IPS-18c (cell line): Measurements from ENCODE around the gene CCSAP.
A peak's percentile ranks its signal among the peaks of the same experiment; 100 is the strongest.

Experiments used
- H3K4me3 ChIP-seq: 2 replicates; pipeline ENCODE4 v1.7.0; 2013; ENCODE audit warnings: low read depth, mild to moderate bottlenecking, low read length, moderate library complexity; ENCODE audit not compliant: insufficient read depth
- H3K9me3 ChIP-seq: one replicate; pipeline ENCODE4 v1.6.1; 2013; ENCODE audit warnings: mild to moderate bottlenecking, low read length, moderate library complexity; ENCODE audit not compliant: control insufficient read depth, insufficient read depth

CCSAP gene

DNA sequence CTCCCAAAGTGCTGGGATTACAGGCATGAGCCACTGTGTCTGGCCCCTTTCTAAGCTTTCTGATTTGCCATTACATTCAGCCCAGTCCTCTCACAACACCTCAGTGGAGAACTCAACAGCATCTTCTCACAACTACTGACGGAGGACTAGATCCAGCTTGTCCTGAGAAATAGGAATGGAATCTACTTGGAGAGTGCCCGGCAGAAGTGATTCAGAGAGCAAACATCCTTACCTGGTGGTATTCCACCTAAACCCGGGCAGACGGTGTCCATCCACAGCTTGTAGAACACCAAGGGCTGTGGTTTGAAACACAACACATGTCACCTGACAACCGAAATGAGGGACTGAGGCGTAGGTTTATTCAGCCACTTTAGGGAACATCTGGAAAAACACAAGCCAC is 28.8 kb upstream of the CCSAP start:
- no peak overlapping the region for H3K4me3 ChIP-seq
- H3K9me3 ChIP-seq, result no peaks in the 10 kb centered on the region

DNA sequence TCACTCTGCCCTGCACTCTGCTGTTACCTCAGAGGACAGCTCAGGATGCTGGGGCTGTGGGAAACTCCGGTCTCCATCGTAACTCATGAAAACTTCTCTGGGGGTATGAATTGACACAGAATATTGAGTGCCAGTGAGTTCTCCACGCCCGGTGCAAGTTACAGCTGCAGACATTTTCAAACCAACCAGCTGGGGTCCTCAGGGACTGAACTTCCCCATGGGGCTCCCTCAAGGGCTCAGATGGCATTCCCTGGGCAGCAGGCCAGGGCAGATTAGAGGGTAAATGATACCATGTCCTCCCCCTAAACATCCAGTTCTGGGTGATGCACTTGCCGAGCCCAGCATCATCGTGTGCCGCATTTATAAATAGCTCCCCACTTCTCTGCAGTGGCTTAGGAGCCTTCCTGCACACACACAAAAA is 27.8 kb upstream of the CCSAP start:
- Histone ChIP-seq H3K9me3 (no peaks in the 10 kb centered on the region), H3K4me3 (no peak overlapping the region)

DNA sequence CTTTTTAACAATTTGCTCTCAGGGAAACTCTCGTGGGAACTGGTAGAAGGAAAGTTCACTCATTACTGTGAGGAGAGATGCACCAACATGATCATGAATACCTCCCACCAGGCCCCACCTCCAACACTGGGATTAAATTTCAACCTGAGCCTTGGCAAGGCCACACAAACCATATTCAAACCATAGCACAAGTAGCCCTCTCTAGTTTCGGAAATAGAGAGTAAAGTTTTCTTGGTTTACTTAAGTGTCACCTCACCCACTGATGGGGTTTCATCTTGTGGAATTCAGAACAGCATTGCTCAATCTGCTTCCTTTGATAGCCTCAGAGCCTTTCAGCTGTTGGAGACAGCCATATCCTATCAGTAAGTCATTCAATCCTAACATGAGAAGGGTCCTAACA is 25.5 kb upstream of the CCSAP start:
- Histone ChIP-seq H3K9me3 (no peaks in the 10 kb centered on the region), H3K4me3 (no peak overlapping the region)

DNA sequence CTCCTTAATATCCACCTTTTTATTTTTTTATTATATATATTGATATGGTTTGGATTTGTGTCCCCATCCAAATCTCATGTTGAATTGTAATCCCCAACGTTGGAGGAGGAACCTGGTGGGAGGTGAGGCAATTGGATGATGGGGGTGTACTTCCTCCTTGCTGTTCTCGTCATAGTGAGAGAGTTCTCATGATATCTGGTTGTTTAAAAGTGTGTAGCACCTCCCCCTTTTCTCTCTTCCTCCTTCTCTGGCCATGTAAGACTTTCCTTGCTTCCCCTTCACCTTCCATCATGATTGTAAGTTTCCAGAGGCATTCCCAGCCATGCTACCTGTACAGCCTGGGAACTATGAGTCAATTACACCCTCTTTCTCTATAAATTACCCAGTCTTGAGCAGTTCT is 22.7 kb upstream of the CCSAP start:
- H3K9me3 ChIP-seq, result no peaks in the 10 kb centered on the region
- H3K4me3 ChIP-seq, result no peak overlapping the region

DNA sequence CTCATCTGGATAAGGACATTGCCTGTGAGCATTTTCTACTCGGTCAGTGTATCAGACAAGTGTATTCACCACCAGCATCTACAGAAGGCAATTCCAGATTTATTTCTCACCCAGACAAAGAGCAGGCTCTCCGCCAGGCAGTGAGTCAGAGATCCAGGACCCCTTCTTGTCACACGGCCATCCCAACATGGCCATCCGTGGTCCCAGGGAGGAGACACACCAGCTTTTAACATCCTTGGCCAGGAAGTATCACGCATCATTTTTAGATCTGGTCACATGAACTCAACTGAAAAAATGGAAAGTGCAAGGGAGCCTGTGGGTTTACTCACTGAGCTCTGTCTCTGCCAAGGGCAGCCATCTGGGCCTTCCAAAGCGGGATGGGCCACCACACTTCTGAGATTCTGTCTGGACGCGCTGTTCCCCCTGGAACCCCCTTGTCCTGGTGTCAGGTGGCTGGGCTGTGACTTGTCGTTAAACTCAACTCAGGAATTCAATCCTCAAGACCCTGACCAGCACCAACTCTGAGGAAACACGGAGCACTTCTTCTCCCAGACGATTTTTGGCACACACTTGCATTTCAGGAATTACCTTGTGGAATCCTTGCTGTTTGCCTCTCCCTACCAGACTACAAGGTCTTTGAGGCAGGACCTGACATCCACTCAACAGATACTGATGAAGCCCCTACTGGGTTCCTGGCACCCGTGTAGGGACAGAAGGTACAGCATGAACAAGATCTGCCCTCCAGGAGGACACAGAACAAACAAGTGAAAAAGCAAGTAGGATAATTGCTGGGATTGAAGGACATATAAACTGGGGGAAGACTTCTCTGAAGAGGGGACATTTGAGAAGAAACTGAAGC is 21.6 kb upstream of the CCSAP start:
- Histone ChIP-seq H3K4me3 (no peak overlapping the region), H3K9me3 (no peaks in the 10 kb centered on the region)

DNA sequence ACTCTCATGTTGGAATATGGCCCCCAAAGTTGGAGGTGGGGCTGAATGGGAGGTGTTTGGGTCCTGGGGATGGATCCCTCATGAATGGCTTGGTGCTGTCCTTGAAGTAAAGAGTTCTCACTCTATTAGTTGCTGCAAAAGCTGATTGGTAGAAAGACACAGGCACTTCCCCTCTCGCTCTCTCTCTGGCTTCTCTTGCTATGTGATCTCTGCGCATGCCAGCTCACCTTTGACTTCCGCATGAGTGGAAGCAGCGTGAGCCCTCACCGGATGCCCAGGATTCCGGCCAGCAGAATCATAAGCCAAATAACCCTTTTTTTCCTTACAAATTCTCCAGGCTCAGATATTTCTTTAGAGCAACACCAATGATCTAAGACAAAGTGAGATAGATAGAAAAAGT is 20.9 kb upstream of the CCSAP start:
- Histone ChIP-seq H3K4me3 (no peak overlapping the region), H3K9me3 (no peaks in the 10 kb centered on the region)

DNA sequence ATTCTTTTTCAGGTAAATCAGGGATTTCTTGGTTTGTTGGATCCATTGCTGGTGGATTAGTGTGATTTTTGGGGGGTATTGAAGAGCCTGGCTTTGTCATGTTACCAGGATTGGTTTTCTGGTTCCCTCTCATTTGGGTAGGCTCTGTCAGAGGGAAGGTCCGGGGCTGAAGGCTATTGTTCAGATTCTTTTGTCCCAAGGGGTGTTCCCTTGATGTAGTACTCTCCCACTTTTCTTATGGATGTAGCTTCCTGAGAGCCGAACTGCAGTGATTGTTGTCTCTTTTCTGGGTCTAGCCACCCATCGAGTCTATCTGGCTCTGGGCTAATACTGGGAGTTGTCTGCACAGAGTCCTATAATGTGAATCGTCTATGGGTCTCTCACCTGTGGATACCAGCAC is 17.6 kb upstream of the CCSAP start:
- Histone ChIP-seq H3K9me3 (no peaks in the 10 kb centered on the region), H3K4me3 (no peak overlapping the region)

DNA sequence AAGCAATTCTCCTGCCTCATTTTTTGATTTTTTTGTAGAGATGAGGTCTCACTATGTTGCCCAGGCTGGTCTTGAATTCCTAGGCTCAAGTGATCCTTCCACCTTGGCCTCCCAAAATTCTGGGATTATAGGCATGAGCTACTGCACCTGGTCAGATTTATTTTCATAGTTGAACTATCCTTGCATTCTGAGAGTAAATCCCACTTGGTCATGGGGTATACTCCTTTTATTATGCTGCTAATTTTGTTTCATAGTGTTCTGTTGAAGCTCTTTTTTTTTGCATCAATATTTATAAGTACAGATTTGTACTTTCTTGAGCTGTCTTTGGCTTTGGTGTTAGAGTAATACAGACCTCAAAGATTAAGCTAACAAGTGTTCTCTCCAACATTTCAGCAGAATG is 12.8 kb upstream of the CCSAP start:
- H3K4me3 ChIP-seq, result no peak overlapping the region

DNA sequence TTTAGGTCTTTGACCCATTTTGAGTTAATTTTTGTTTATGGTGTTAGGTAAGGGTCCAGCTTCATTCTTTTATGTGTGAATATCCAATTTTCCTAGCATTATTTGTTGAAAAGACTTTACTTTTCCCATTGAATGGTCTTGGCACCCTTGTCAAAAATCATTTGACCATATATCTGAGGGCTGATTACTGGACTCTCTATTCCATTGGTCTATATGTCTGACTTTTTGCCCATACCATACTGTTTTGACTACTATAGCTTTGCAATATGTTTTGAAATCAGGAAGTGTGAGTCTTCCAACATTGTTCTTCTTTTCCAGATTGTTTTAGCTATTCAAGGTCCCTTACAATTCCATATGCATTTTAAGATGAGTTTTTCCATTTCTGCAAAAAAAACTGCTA is 11.4 kb upstream of the CCSAP start:
- H3K4me3 ChIP-seq, result no peak overlapping the region
- H3K9me3 ChIP-seq, result no peaks in the 10 kb centered on the region

More for the DNA sequence above, 12.8 kb upstream of the CCSAP start:
- H3K9me3 ChIP-seq, result no peaks in the 10 kb centered on the region

DNA sequence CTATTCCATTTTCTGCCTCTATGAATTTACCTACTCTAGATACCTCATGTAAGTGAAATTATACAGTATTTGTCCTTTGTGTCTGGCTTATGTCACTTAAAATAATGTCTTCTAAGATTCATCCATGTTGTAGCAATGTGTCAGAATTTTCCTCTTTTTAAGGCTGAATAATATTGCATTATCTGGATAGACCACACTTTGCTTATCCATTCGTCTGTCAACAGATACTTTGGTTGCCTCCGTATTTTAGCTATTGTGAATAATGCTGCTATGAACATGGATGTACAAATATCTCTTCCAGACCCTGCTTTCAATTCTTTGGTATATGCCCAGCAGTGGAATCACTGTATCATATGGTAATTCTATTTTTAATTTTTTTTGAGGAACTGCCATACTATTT is 10.1 kb upstream of the CCSAP start:
- Histone ChIP-seq H3K4me3 (no peak overlapping the region), H3K9me3 (no peaks in the 10 kb centered on the region)

DNA sequence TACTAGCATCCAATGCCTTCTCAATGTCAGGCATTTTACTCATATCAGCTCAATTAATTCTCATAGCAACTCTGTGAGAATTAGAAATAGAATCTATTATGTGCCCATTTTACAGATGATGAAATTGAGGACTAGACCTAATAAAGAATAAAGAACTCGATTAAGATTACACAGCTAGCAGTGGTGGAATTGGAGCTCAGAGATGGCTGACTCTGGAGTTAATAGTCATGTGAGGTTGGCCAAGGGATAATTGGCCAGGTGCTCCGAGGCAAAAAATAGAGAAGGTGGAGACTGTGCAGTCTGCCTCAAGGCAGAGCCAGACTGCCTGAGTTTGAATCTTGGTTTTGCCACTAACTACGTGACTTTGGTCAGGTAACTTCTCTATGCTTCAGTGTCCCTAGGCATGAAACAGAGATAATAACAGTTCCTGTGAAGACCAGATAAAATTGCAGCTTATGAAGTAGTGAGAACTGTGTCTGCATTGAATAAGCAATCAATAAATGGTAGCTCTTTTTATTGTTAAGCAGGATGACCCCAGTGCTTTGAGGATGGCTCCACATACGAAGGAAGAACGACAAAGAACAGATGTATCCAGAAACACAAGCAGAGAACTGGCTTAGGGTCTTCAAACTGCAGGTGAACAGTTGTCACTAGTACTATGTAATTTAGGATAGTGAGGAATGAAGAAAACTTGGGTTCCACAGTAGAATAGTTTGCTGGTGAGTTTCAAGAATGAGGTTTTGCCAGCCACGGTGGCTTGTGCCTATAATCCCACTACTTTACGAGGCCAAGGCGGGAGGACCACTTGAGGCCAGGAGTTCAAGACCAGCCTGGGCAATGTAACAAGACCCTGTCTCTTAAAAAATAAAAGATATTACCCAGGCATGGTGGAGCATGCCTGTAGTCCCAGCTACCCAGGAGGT is 6.9 kb upstream of the CCSAP start:
- Histone ChIP-seq H3K9me3 (no peaks in the 10 kb centered on the region), H3K4me3 (no peak overlapping the region)

DNA sequence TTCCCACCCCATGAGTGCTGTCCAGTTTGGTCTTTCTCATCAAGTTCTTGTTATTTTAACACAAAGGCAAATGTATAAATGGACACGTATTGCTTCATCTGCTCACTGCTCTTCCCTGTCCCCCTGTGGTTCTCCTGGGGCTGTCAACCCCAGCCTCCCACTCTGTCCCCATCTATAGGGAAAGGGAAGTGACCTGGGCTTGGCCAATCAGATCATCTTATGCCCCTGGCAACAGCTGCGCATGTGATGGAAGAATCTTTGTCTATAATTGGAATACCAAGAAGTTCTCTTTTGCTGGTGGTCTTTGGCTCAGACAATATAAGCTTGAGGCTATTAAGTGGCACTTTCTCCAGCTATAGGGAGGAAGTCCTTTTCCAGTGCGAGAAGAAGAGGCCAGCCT is 4.7 kb upstream of the CCSAP start:
- Histone ChIP-seq H3K9me3 (no peaks in the 10 kb centered on the region), H3K4me3 (no peak overlapping the region)

DNA sequence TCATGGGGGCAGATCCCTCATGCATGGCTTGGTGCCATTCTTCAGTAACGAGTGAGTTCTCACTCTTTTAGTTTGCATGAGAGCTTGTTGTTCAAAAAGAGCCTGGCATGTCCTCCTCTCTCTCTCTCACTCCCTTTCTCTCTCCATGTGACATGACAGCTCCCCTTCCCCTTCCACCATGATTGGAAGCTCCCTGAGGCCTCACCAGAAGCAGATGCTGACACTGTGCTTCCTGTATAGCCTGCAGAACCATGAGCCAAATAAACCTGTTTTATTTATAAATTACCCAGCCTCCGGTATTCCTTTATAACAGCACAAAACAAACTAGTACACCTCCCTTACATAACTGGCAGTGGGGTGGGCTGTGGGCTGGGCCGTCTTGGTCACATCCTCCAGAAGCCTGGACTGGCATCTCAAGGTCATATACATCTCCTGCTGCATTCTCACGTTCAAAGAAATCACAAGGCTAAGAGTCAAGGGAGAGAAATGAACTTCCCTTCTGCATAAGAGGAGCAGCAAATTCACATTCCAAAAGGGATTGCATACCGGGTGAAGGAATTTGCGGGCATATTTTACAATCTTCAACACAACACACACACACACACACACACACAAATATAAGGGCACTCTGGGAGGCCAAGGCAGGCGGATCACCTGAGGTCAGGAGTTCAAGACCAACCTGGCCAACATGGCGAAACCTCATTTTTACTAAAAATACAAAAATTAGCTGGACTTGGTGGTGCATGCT is 2.3 kb upstream of the CCSAP start:
- H3K9me3 ChIP-seq, result no peaks in the 10 kb centered on the region
- no peak overlapping the region for H3K4me3 ChIP-seq

DNA sequence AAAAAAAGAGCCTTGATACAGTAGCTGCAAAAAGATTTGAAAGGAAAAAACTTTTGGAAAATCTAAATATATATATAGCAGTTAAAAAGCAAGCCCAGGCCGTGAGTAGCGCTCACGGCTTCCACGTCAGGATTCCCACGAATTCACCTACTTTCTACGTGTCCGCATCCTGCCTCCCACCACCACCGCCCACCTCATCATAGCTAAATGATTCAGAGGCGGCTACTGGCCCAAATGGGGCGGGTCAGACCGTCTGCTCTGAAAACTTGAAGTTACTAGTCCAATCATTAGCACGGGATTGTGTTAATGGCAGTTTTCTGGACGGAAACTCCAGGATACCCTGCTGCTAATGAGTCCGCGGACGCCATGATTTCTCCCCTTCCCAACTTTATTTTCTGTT is 1.3 kb upstream of the CCSAP start:
- Histone ChIP-seq H3K9me3 (no peaks in the 10 kb centered on the region), H3K4me3 (no peak overlapping the region)

DNA sequence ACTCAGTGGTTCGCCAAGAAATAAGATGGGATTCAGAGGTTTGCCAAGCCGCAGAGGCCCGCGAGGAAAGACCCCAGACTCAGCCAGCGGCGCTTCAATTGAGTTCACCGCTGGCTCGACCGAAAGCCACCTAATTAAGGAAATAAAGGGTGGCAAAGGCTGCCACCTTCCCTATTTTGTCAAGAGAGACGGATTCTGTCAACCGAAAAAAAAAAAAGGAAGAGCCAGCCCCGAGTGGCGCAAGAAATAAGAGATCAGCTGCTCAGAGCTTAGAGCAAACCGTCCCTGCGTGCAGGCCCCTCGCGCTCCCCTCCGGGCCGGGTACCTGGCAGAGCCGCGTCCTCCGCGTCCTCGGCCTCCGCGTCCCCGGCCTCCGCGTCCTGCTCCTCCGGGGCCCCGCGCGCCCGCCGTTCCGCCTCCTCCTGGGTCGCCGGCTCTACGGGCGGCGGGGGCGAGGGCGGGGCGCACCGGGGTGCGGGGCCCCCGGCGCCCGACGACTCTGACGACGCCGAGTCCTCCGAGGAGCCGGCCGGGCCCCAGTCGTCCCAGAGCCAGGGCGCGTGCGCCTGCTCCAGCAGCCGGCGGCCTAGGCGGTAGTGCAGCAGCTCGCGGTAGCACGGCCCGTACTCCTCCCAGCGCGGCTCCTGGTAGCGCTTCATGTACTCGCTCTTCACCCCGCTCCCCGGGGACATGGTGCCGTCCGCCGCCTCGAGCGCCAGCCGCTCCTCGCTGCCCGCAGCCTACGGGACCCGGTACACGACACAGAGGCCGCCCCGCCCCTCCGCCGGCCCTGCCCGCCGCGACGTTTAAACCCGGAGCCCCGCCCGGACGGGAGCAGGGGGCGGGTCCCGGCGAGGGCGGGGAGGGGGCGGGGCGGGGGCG is 832 bp downstream of the CCSAP start:
- Histone ChIP-seq H3K4me3 (peak overlapping the region; percentile 77), H3K9me3 (no peaks in the 10 kb centered on the region)

DNA sequence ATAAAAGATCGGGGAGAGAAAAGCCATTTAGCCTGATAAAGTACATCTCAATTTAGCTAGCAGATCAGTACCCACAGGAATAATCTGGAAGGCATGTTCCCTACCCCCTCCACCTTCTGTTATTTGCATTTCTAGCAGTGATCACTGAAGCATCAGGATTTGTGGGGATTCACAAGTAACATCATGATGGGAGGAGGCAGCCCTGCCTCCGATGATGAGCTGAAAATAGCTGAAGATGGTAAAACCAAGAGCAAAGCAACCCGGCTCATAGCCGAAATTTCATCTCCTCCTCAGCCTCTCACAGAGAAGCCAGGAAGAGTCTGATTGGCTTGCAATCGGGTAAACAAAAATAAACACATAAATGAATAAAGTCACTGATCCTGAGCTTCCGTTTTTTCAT is 2.4 kb downstream of the CCSAP start:
- Histone ChIP-seq H3K9me3 (no peaks in the 10 kb centered on the region), H3K4me3 (no peak overlapping the region)

DNA sequence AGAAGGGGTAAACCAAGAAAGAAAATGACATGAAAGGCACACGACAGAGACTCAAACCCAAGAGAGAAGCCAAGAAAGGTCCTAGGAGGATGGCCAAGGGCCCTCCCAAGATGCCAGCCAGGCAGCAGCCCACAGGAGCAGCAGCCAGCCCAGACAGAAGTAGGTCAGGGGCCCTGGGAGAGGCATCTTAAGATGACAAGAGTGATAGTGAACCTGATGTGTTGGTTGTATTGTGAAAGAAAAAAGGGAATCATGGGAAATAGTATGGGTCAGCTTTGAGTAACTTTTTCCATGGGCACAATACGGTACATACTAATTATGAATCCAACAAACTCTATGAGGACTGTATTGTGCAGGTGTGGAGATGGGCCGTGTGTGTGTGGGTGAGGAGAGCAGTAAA is 3.3 kb downstream of the CCSAP start:
- no peaks in the 10 kb centered on the region for H3K9me3 ChIP-seq
- H3K4me3 ChIP-seq, result no peak overlapping the region
